Activated T-cell treated with anti-CD3 and anti-CD28 coated beads for 48 hours (primary cell): Measurements from ENCODE around the gene UPF2.

Experiments
- DNase-seq: peaks from one replicate; pipeline ENCODE4 v3.0.0-alpha.2; 2020; ENCODE audit warnings: low read depth

The UPF2 gene

DNA sequence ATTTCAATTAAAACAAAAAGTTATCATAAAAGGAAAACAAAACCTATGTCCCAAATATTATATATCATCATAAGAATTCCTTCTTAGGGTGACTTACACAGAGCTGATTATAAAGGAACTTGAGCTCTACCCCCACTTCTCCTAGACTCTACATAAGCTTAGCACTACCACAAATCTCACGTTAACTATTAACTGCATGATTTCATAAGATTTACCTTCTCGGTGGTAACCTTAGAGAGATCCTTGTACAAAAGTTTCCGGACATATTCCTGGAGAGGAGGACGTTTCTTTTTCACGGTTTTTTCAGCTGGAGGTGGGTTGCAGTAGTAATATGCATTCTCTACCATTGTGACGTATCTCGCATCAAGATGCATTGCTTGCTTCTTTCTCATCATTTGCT is 83.7 kb downstream of the UPF2 start:
- DNase-seq, result no peak

GRCh38 chr10:11951695-11952094 is 90.9 kb downstream of the UPF2 start:
- no peak for DNase-seq

DNA sequence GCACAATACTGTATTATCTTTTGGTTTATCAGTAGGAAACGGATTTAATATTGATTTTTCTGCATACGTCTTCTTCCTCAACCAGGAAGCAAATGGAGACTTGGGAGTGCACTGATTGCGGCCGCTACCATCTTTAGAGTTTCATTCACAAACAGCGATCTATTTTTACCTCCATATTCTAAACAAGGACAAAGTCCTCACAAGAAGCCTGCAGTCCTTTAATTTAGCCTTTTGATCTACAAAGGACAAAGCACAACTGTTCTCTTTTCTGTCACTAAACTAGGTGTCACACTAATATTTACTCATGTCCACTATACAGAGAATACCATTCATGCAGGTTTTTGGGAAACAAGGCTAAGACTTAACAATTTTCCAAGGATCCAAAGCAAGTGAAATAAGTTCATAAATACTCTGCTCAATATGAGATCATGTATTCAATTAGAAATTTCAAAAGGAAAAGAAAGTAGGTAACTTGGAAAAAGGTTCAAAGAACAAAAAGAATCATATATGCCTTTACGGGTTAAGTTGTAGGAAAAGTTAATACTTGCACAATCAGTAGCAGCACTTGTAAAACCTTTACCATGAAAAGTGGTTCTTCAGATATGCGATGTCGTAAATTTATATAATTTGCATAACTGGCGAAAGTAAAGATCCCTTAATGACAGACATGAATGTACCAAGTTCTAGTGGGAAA is 92.1 kb downstream of the UPF2 start:
- DNase-seq, result no peak

- DNase-seq, result no peak
Observed at GRCh38 chr10:11949152-11949551, 93.5 kb downstream of the UPF2 start.

GRCh38 chr10:11946652-11947051 is 96.0 kb downstream of the UPF2 start:
- no peak for DNase-seq

DNA sequence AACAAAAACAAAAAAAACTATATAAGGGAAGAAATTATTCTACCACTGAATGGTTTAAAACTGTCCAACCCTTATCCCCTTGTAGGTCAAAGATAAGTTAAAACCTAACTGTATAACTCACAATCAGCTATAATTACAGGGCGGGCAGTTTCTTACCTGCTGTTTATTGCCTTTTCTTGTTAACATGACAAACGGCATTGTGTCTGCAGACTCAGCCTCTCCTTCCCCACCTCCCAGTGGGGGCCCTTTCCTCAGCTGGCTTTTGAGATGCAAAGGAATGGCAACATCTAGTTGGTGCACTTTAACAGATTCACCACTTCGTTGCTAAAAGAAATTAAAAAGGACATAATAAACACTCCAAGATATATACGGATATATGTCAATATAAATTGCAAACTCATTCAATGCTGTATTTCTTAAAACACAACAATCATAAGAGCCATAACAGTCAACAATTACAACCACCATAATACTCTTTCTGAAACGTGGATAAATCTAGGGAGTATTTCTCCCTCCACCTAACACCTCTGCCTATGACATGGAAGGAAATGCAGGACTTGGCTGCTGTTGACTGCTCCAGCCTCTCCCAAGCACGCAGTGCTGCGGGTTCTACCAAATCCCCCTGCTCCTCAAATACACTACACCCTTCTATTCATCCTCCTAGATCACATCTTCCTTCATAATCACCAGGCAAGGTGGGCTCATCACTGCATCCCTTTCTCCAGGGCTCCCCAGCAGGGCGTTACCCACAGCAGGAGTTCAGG is 106.0 kb downstream of the UPF2 start:
- DNase-seq, result no peak

DNA sequence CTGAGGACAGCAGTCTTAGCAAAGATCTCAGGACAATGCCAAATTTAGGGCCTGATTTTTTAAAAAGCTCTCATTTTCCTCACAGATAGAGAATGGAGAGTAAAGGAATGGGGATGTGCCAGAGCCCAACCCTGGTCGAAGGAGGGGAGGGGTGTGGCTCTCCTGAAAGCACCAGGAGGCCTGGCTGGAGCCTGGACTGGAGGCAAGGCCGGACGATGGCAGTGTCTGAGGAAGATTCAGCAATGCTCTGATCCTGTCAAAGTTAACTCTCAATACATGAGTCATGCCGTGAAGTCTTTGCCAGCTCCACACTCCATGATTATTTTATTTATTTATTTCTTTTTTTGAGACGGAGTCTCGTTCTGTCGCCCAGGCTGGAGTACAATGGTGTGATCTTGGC is 108.3 kb downstream of the UPF2 start:
- no peak for DNase-seq

- no peak for DNase-seq
Observed at GRCh38 chr10:11933577-11934223, 108.9 kb downstream of the UPF2 start.

DNA sequence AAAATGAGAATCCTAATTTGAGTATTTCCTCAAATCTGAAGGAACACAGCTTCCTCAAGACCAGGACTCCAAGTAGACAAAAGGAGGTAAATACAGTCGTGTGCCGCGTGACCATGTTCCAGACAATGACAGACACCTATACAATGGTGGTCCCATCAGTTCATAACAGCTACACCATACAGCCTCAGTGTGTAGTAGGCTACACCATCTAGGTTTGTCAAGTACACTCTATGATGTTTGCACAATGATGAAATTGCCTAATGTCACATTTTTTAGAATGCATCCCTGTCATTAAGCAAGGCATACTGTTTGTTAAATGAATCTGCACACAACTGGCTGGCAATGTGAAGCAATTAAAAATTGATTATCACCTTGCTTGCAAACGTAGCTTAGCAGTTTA is 111.6 kb downstream of the UPF2 start:
- DNase-seq, result no peak

DNA sequence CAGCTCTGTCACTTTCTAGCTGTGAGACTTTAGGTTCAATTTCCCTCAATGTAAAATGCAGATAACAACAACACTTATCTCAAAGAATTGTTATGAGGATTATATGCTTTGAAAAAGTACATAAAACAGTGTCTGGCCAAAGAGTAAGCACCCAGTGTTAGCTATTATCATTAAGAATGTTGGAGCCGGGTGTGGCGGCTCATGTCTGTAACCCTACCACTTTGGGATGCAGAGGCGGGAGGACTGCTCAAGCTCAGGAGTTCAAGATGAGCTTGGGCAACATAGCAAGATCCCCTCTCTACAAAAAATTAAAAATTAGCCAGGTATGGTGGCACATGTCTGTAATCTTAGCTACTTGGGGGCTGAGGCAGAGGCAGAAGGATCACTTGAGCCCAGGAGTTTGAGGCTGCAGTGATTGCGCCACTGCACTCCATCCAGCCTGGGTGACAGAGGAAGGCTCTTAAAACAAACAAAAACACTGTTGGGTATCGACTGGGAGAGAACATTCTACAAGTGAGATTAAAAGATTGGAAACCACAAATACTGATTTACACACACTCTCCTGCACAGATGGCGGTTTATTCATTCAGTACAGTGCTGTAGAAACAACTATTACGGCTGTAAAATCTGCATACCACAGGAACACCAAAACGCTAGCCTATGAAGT is 112.2 kb downstream of the UPF2 start:
- DNase-seq, result no peak

GRCh38 chr10:11927746-11928145 is 114.9 kb downstream of the UPF2 start:
- no peak for DNase-seq

DNA sequence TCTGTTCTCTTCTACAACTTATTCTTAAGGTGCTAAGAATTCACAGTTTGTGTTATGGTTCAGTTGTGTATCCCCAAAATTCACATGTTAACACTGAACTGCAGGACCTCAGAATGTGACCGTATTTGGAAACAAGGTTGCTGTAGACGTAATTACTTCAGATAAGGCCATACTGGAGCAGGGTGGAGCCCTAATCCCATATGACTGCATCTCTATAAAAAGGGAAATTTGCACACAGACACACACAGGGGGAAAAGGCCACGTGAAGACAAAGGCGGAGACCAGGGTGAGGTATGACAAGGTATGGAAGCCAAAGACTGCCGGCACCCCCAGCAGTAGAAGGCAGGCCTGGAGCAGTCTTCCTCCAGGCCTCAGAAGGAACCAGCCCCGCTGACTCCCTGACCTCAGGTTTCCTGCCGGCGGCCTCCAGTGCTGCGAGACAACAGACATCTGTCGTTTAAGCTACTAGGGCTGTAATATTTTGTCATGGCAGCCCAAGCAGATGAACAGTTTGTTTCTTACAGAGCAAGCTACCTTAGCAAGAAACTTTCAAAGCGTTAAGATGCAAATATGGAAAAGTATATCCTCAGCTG is 120.7 kb downstream of the UPF2 start:
- no peak for DNase-seq

- no peak for DNase-seq
Observed at GRCh38 chr10:11919271-11919670, 123.3 kb downstream of the UPF2 start.

DNA sequence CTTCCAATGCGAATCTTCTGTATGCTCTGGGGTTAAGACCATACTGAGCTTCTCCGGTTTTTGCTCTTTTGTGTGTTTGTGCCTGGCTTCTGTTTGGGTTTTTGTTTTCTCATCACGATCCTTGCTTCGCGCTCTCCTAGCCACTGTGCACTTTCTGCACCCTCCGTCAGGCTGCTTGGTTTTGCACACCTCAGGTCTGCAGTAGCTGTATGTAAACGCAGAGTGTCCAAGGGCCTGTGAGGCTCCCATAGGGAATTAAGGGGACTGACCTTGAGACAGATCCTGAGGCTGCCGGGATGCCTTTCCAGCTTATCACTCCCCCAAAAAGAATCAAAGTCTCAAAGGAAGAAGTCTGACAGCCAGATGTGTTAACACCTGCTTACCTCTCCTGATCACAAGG is 124.2 kb downstream of the UPF2 start:
- no peak for DNase-seq

DNA sequence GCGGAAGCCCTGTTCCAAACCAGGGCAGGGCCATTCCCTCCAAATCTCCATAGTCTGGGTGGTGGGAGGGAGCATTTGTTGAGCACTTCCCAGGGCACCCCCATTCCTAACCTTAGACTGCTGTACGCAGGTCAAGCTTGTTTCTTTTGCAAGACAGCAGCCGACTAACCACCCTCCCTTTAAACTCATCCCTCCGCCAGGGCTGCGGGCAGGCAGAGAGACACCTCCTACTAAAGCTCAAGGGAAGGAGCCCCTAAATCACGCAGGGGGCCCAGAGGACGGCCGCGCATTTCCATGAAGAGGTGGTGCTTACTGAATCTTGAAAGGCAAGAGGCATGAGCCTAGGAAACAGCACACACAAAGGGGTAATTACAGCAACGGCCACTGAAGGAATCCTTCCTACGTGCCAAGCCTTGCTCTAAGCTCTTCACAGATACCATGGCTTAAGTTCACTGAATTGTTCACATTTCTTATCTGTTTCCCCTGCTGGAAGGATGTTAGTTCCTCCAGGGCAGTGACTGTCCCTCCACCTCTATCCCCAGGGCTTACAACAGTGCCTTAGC is 129.4 kb downstream of the UPF2 start:
- no peak for DNase-seq

GRCh38 chr10:11910102-11910501 is 132.5 kb downstream of the UPF2 start:
- no peak for DNase-seq

DNA sequence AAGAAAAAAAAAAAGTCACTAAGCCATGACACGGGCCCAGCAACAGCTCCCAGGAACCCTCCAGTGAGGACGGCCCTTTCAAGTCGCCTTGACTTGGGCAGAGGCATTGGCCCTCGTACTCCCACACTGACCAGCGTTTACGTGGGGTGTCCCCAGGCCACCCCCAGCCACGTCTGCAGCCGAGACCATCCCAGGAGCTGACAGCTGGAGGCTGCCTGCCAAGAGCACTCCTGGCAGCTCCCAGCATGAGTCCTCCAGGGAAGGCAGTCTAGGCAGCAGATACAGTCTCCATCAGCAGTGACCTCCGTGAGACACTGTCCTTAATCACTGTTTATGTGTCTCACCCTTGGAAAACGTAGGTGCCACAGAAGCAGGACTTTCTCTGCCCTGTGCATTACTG is 133.0 kb downstream of the UPF2 start:
- no peak for DNase-seq

GRCh38 chr10:11908991-11909390 is 133.6 kb downstream of the UPF2 start:
- DNase-seq, result no peak

DNA sequence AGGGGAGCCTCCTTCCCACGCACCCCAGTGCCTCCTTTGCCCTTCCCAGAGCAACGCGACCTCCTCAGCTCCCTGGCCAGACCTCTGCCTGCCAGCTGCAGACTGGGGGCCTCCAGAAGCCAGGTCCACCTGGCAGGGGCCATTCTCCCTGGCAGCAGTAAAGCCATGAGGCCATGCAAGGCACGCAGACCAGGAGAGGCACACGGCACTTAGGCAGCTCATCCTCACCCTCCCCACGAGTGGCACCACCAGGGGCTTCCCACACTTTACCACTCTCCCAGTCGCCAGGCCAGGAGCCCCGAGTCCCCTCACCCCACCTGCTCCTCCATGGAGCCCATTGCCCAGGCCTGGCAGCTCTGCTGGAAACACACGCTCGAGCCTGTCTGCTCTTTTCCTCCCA is 134.1 kb downstream of the UPF2 start:
- no peak for DNase-seq

DNA sequence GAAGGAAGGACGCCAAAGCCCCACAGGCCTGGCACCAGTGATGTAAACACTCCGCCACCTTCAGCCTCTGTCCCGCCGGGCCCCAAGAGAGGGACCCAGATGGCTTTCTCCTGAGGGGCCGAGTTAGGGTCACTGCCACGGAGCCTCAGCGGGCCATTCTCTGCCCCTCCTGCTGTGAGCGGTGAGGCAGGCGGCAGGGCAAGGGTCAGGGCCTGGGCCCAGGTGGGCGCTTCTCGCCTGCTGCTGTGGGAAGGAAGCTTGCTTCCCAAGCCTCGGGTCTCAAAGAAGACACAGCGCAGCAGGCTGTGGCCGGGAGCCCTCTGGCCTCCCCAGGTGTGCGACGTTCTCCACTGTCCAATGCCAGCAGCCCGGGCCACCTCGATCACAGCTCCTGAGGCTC is 134.7 kb downstream of the UPF2 start:
- DNase-seq, result no peak

DNA sequence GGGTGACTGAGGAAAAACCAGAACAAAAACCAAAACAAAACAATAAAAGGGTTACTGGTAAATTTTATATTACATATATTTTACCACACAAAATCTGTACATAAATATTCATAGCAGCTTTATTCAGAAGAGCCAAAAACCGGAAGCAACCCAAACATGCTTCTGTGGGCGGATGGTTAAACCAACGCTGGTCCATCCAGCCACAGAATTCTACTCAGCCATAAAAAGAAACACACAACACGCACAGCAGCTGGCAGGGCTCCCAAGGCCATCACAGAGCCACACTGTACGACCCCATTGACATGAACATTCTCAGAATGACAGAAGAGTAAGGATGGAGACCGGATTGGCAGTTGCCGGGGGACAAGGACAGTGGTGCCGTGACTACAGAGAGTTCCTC is 135.9 kb downstream of the UPF2 start:
- no peak for DNase-seq

- DNase-seq, result no peak
Observed at GRCh38 chr10:11902646-11903045, 140.0 kb downstream of the UPF2 start.
